ENCODE results near the gene PRXL2B.
"Not testable (repeated sequence)": the region's sequence is repeated elsewhere in the genome, so short reads cannot be mapped to it uniquely, and the experiment has no call there.

Gene PRXL2B, protein sequence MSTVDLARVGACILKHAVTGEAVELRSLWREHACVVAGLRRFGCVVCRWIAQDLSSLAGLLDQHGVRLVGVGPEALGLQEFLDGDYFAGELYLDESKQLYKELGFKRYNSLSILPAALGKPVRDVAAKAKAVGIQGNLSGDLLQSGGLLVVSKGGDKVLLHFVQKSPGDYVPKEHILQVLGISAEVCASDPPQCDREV

DNA sequence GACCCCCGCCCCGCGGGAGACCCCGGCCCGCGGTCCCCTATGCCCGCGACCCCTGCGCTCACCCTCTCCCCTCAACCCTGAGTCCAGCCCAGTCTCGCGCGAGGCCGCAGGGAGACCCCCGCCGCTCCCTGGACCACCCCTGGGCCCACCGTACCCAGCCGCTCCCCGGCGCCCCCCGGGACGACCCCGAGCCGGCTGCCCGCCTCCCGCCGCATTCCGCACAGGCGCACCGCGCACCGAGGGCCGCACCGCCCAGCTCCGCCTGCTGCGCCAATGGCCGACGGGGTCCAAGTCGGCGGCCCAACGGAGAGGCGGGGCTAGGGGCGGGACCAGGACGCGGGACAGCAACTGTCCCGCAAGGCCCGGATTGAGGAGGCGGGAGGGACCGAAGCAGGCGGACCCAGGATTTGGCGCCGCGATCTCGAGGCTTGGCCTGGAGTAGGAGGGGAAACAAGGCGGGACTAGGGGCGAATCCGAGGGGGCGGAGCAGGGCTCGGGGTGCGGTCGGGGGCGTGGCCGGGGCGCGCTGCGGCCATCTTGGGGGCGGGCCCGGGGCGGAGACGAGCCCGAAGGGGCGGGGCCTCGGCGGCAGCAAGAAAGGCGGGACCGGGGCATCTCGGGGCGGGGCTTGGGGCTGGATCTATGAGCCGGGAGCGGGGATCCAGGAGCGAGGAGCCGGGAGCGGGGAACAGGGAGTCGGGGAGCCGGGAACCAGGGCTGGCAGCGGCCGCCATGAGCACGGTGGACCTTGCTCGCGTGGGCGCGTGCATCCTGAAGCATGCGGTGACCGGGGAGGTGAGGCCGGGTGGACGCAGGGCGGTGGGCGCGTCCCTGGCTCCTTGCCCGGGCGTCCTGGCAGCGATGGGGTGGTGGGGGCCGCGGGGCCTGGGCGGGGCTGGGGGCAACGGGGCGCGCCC, at the start of gene PRXL2B:
PRXL2B (plus strand) TSS at position 624 of the 917 bp plus-strand sequence; CDS start at position 733, 109 bp downstream.
- peak; percentile 88 for DNase-seq

DNA sequence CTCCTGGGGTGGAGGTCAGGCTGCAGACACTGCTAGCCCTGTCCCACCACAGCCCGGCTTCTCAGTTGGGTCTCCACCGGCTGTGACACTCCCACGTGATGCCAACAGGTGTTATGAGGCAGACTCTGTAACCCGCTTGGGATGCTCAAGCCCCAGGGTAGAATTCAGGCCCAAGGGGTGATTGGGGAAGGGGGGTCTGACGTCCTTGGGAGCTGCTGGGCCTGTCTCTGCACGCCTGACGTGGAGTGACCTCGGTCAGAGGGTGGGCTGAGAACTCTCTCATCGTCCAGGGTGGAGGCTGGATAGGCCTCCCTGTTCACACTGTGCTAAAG, 48.8 kb upstream of the PRXL2B start:
- no peak for DNase-seq

DNA sequence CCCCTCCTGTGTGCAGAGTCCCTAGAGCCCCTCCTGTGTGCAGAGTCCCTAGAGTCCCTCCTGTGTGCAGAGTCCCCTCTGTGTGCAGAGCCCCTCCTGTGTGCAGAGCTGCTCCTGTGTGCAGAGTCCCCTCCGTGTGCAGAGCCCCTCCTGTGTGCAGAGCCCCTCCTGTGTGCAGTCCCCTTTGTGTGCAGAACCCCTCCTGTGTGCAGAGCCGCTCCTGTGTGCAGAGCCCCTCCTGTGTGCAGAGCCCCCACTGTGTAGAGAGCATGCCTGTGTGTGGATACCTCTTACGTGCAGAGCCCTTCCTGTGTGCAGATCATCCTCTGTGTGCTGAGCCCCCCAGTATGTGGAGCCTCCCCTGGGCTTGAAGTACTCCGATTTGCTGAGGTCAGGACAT, 48.2 kb upstream of the PRXL2B start:
- no peak for DNase-seq

DNA sequence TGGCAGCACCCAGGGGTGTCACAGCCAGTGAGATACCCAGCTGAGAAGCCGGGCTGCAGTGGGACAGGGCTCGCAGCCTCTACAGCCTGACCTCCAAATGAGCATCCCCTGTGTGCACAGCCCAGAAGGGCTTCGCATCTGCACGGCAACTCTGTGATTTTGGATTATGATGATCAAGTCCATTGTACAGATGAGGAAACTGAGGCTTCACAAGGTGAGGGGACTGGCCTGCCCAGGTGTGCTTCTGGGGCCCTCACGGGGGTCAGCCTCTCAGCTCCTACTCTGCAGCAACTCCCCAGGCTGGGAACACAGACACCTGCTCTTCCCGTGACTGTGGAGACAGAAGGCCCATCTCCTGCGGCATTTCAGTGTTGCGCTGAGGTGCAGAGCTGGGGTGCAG, 47.7 kb upstream of the PRXL2B start:
- no peak for DNase-seq

DNA sequence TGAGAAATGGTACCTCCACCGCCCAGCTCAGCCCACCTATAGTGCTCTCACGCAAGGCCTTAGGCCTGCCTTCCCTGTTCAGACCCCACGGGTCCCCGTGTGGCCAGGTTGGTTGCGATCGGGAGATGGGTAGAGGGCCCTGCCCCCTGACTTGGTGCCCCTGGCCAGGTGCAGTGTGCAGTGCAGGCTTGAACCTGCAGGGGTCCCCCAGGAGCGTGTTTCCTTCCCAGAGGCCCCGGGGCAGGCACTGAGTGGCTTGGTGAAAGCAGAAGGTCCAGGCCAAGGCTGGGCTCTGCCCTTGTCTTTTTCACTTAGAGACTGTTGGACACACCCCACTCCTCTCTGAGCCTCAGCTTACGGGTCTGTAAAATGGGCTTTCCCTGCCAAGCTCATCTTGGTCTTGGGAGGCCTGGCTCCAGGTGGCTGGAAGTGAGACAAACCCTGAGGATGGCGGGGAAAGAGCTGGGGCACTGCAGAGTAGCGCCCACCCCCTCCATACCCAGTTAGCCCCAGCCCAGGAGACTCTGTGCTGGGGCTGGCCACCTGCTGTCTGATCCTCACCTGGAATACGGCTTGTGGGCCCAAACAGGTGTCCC, 47.2 kb upstream of the PRXL2B start:
- DNase-seq: no peak

DNA sequence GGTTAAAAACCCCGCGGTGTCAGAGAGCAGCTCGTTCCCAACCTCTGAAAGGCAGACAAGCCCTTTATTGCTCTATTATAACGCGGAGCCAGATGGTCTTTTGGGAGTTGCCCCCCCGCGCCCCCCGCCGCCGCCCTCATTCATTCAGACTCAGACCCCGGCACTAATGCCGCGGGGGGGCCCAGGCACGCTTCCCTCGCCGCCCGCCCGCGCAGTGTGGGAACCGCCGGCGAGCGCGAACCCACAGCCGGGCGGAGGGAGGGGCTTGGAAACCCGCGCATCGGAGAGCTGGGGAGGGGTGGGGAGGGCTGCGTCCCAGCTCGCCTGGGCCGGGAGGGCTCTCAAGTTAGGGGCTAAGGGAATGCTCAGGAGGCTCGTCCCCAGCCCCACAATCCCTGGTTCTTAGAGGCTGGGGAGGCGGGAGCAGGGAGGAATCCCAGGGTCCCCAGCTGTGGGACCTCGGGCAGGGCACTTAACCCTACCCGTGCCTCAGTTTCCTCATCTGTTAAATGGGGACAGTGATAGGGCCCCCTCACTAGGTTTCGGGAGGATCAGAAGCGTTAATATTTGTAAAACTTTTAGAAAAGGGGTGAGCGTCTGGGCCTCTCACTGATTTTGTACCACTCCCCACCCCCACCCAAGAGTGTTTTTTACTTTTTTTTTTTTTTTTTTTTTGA, 45.6 kb upstream of the PRXL2B start:
- no peak for DNase-seq

DNA sequence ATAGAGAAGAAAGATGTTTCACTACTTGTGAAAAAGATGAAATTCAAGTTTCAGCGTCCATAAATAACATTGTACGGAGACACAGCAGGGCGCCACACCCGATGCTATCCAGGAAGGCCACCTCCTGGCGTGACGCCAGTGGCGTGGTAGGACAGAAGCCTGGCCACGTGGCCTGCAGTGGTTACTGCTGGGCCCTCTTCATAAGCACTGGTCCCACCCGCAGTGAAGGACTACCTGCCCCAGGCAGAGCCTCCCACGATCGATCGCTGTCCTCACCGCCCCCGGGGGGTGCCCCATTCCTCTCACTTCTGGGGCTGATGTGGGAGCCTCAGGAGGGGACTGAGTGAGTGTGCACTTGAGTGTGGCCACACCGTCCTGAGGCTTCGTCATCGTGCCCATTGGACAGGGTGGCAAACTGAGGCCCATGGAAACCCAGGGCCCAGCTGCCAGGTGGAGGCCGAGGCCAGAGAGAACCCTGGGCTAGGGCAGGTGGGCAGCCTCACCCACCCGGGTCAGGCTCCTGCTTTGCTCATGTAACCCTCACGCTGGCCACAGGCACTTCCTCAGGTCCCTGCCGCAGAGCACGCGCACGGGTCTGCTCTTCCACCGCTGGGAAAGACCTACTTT, 44.8 kb upstream of the PRXL2B start:
- no peak for DNase-seq

DNA sequence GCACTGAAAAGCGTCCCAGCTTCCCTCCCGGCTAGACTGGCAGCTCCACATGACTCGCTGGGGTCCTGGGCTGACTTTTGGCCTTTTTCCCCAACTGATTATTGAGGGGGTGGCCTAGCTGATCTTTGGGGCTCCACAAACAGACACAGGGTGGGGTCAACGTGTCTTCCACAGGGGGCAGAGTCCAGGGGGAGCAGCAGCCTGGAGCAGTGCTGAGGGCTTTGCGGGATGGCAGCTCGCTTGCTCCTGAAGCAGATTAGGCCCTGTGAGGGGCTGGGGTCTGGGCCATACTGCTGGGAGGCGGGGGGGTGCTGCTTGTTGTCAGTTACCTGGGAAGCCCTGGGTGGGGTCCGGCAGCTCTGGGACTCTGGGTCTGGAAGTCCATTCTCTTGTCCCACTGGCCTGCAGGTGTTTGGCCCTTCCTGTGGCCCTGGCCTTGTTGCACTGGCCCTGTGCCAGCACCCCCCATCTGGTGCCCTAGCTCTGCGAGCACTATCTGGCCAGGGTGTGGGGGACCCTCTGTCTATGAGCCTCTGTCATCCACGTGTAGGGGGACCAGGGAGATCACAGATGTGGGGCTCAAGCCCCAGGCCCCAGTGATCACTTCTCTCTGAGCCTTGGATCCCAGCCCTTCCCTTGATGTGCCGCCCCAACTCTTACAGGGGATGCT, 44.2 kb upstream of the PRXL2B start:
- no peak for DNase-seq

DNA sequence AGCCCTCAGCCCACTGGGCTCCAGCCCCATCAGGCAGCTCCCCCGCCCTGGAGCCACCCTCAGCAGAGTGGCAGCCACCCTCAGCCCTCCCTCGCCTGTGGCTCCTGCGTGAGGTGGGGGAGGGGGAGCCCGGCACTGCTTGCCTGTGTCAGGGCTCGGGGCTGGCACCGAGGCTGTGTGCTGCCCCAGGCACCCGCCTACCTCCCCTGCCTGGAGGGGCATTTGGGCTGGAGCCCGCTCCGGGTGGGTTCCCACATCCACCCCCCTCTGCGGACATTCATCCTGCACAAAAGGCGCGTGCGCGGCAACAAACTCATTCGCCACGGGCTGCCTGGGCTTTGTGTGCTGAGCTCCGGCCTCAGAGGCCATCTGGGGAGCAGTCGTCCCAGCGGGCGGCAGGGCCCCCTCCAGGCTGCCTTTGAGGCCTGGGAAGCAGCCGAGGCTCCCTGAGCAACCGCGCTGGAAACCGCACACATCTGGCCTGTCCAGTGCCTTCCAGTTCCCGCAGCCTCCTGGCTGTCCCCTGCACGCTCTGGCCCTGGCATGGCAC, 43.0 kb upstream of the PRXL2B start:
- DNase-seq: peak; percentile 36

DNA sequence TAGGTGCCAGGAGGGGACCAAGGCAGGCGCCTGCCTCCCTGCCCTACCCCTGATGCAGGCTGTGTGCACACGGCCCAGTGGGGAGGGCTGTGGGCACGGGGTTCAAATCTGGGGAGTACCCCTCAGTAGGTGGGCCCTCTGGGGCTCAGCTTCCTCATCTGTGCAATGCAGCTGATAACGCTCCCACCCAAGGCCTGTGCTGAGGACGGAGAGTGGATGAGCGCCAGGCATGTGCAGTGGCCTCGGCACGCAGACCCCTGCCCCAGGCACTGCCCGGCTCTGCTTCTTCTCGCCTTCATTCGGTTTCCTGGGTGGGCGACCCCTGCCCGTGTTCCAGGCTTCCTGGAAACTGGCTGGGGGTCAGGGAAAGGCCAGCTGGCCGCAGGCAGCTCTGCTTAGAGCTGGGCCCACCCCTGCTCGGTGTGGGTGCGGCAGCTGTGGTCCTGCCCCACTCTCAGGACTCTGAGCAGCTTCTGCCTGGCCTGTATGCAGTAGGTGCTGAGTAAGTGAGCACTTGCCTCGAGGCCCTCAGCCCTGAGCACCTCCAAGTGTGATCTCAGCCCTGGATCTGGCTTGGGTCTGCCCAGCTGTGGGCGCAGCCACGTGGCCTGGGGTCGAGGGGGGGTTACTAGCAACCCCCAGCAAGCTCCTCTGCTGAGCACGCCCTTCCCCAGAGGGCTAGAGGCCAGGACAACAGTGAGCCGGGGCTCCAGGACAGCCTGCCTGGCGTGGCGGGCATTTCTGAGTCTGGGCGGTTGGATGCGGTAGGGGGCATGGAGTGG, 42.3 kb upstream of the PRXL2B start:
- no peak for DNase-seq

DNA sequence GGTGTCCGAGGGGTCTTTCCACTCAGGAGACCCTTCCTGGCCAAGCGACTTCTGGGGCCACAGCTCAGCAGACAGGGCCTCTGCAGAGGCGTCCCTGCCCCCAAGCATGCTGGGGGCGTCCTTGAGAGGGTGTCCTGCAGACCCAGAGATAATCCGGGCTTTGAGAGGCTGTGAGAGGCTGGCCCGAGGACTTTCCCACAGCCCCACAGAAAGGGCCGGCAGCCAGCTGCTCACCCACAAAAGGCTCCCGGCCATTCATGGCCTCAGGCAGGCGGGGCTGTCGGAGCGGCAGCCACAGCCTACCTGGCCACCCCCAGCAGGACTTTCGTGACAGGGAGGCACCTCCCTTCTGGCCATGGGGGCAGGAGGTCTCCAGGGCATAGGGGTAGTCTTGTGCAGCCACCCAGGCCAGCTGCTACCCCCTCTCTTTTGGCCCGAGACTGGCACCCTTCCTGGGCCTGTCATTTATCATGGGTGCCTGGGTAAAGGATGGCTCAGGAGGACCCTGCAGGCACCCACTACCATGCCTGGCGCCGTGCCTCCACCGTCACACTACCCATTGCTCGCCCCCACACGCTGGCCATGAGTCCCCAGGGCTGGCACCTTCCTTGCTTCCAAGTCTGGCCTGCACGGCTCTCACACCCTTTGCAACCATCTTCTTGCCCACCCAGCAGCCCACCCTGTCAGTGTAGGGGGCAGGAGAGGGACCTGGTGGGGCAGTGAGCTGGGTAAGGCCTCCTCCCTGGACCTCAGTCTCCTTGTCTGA, 41.5 kb upstream of the PRXL2B start:
- DNase-seq: no peak

DNA sequence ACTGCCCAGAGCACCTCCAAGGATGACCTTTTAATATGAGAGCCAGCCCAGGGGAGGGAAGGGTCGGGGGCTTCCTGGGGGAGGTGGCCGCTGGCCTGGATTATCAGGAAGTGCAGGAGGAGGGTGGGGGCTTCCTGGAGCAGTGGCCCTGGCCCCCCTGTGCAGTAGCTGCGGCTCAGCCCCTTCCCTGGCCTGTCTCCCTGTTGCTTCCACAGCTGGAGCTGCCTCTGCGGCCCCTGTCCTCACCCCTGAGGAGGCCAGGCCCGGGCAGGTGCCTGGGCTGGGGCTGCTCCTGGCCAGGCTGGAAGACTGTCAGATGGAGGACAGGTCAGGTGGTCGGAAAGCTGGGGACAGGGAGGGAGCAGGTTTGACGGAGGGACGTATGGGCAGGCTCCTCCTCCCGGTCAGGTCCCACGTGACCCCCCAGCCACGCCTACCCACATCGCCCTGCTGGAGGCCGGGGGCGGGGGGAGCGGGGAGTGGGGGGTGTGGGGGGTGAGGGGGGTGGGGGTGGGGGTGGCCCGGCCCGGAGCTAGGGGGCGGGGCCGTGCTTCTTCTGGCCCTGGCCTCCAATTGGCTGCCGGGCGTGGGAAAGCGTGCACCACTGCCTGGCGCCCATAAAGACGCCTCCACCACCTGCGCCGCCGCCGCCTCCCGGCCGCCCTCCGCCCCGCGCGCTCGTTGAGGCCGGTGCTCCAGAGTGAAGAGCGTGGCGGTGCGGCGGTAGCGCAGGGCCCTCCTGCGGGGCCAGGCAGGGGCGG, 40.6 kb upstream of the PRXL2B start:
- DNase-seq: no peak

DNA sequence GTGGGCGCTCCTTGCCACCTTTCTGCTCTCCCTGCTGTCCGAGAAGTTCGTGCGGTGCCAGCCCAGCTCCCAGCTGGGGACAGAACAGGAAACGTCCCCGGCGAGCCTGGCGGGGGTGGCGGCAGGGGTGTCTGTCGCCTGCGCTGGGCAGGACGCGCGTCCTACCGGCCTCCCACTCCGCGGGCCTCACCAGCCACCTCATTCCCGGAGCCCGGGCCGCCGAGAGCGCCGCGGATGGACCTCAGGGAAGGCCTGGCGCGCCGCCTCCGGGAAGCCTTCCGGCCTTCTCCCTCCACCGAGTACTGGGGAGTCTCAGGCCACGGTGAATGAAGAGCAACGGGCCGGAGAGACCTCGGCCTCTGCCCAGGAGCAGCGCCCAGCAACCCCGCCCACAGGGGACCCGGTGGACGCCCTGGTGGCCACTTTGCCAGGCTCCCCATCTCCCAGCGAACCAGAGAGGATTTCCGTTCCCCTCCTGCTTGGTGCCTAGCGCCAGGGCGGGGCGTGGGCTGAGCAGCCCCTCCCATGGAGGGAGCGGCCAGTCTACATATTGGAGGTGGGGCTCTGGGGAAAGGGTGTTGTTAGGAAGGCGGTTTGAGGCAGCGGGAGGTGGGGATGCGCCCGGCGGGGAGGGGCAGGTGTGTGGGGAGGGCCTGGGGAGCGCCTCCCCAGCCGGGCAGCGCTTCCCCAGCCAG, 39.9 kb upstream of the PRXL2B start:
- peak; percentile 25 for DNase-seq

DNA sequence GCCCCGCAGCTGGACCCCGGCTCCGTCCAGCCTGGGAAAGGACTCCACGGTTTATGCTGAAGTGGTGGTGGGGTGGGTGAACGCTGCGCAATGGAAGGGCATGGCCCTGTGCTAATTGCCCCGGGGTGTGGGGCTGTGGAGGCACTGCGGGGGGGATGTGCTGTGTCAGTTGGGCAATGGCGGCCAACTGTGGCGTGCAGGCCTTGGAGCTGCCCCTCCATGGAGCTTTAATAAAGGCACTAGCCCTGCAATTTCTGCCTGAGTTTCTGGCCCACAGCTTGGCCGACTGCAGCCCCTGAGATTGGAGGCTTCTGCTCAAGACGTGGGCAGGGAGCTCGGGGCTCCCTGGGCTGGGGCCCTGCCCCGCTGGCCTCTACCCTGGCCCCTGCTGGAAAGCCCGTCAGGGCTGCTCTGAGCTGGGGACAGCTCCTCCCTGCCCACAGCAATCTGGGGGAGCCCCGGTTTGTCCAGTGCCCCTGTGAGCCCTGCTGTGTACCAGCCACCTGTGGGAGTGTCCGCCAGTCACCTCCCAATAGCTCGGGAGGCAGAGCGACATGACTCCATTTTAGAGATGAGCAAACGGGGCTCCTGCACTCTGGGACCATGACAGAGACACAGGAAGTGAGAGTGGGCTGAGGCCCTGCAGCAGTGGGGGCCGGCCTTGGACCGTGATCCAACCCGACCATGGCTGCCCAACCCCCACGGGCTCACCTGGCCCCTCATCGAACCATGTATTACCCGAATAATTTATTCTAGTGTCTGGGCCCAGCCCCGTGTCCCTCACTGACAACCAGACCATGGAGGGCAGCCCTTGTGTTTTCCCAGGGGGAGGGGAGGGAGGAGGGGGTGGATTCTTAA, 39.1 kb upstream of the PRXL2B start:
- DNase-seq: no peak

DNA sequence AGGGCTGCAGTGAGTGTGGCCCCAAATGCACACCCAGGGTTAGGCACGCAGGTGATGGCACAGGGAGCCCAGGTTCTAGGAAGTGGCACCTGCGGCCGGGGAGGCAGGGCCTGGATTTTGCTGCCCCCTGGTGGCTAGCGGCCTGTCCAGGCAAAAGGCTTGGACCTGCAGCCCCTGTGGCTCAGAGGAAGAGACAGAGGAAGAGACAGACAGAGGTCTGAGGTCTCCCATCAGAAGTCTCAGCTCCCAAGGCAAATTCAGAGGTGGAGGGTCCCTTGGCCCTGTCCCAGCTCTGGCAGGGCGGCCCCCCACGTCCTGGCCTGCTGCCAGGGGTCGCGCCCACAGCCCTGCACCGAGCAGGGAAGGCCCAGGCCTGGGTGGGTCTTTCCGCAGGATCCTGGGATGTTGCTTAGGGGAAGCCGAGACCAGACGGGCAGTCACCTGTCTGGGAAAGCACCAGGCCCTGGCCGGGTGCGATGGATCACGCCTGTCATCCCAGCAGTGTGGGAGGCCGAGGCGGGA, 38.4 kb upstream of the PRXL2B start:
- DNase-seq: no peak

DNA sequence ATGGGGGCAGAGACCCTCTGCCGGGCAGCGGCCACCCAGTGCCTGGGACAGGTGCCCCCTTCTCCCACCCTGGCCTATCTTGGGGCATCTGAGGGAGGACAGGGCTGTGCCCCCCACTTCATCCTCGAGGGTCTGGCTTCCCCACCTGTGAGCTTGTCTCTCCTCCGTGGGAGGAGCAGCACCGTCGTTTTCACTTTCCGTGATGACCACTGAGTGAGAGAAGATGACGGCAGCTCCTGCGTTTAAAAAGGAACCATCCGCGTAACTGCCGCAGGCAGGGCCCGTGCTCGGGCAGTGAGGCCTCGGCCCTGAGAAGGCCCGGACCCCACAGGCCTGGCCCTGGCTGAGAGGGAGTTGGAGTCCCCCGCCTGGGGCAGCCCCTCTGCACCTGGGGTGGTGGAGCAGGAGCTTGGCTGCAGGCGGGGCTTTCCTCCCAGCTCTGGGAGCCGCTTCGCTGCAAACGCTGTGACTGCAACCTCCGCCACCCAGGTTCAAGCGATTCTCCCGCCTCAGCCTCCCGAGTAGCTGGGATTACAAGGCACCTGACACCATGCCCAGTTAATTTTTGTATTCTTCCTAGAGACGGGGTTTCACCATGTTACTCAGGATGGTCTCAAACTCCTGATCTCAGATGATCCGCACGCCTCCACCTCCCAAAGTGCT, 37.1 kb upstream of the PRXL2B start:
- not testable (repeated sequence) for DNase-seq

DNA sequence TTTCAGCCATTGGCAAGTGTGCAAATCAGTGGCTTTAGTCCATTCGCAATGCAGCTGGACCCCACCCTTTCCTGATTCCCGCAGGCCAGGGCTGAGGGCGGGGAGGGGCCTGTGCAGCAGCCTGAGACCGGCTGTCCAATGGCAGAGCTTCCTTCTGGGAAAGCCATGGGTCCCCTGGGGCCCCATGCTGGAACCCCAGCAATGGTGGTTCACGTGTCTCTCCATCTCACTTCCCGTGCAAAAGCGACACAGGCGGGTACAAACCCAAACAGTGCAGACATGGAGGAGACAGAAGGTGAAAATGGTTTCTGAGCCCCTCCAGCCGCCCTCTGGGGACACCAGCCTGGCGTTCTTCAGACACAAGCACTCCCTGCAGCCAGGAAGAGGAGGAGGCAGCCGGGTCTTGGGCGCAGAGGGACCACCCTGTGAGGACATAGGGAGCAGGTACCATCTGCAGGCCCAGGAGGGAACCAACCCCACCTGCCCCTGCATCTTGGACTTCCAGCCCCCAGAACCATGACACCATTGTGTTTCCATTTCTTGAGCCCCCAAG, 36.2 kb upstream of the PRXL2B start:
- not testable (repeated sequence) for DNase-seq

All from DMS 273 treated with DMSO at 0.1 percent for 48 hours (cell line).